CD8-positive, alpha-beta memory T cell (primary cell): ENCODE data around the gene TMEM8B. TPM values are rescaled to one million over a fixed set of nuclear protein-coding genes. Genes with fewer than 3 reads are reported as not detected.

ENCODE experiments used
- CTCF ChIA-PET: fragments of 350-600 bp; sonication (Branson Sonifier 250); formaldehyde crosslinking; loops from one replicate; lab custom pipeline; 2021; ENCODE audit warnings: antibody characterized with exemption; lab: Charles Lee
- POLR2A ChIA-PET: fragments of 350-600 bp; sonication (Branson Sonifier 250); formaldehyde crosslinking; loops from one replicate; lab custom pipeline; 2021; ENCODE audit warnings: antibody characterized with exemption; lab: Charles Lee
- DNase-seq, 5 donors: peaks; one replicate each; pipeline versions ENCODE4 v3.0.0 to v3.0.0-alpha.2; 2020 to 2022; ENCODE audit warnings: mixed read lengths in 1 of 5
- H3K27ac ChIP-seq: one replicate; pipeline ENCODE4 v1.7.0; 2013; ENCODE audit warnings: low read depth, mild to moderate bottlenecking, low read length, moderate library complexity
- H3K27me3 ChIP-seq: 2 replicates; pipeline ENCODE4 v1.7.0; 2013; ENCODE audit warnings: low read length, mild to moderate bottlenecking; ENCODE audit not compliant: insufficient read depth, poor library complexity, severe bottlenecking
- H3K36me3 ChIP-seq: 2 replicates; pipeline ENCODE4 v1.7.0; 2013; ENCODE audit warnings: mild to moderate bottlenecking, low read length, moderate library complexity; ENCODE audit not compliant: insufficient read depth
- H3K4me1 ChIP-seq: 2 replicates; pipeline ENCODE4 v1.7.0; 2013; ENCODE audit warnings: mild to moderate bottlenecking, low read length, moderate library complexity; ENCODE audit not compliant: insufficient read depth
- H3K4me3 ChIP-seq: 2 replicates; pipeline ENCODE4 v1.7.0; 2013; ENCODE audit warnings: mild to moderate bottlenecking, low read length
- H3K9me3 ChIP-seq: 2 replicates; pipeline ENCODE4 v1.7.0; 2013; ENCODE audit warnings: mild to moderate bottlenecking, low read length
- H3K27ac Mint-ChIP-seq, 8 donors: one replicate each; pipeline ENCODE4 v1.8.0; 2020 to 2021; ENCODE audit warnings: mixed read lengths in 8 of 8, mild to moderate bottlenecking in 6 of 8, inconsistent platforms in 3 of 8, moderate library complexity in 3 of 8
- H3K27me3 Mint-ChIP-seq, 2 donors: one replicate each; pipeline ENCODE4 v1.8.0; 2020 to 2021; ENCODE audit warnings: mixed read lengths in 2 of 2, mild to moderate bottlenecking in 1 of 2, moderate library complexity in 1 of 2
- H3K36me3 Mint-ChIP-seq, 3 donors: one replicate each; pipeline ENCODE4 v1.8.0; 2020 to 2021; ENCODE audit warnings: mixed read lengths in 3 of 3, inconsistent platforms in 1 of 3, mild to moderate bottlenecking in 1 of 3
- H3K4me1 Mint-ChIP-seq, 3 donors: one replicate each; pipeline ENCODE4 v1.8.0; 2020 to 2021; ENCODE audit warnings: mixed read lengths in 3 of 3, inconsistent platforms in 1 of 3, mild to moderate bottlenecking in 1 of 3
- H3K4me3 Mint-ChIP-seq, 7 donors: one replicate each; pipeline ENCODE4 v1.8.0; 2020 to 2021; ENCODE audit warnings: mixed read lengths in 7 of 7, mild to moderate bottlenecking in 6 of 7, moderate library complexity in 4 of 7, inconsistent platforms in 2 of 7
- H3K9me3 Mint-ChIP-seq, 5 donors: one replicate each; pipeline ENCODE4 v1.8.0; 2020 to 2022; ENCODE audit warnings: mixed read lengths in 5 of 5, mild to moderate bottlenecking in 3 of 5, moderate library complexity in 2 of 5, inconsistent platforms in 1 of 5
- polyA plus RNA-seq: library from polyadenylated mRNA; unstranded; fragments of 300-500 nt; fragmentation: Illumina TruSeq; gene quantifications from one replicate; pipeline ENCODE4 v1.2.3, GENCODE V29; 2021
- total RNA-seq, 2 experiments: library from RNA; stranded (reverse); gene quantifications; one replicate each; pipeline ENCODE4 v1.2.3, GENCODE V29; 2021

TMEM8B gene
- total and polyA plus RNA-seq, 3 experiments from 2014 or later: 2.1 to 3.0 (median 3.0) TPM

GRCh38 chr9:35791297-35791921 is 37.6 kb upstream of the TMEM8B start, which contains the start of gene NPR2:
NPR2 (plus strand) TSS chr9:35791591; CDS start chr9:35792409, 818 bp downstream.
- Histone ChIP-seq H3K27me3 (no peaks in the 10 kb centered on the region), H3K27ac (no peak within 1 kb of the TSS), H3K4me1 (no peaks in the 10 kb centered on the region), H3K36me3 (peaks cover 8% of the 10 kb centered on the region), H3K9me3 (no peaks in the 10 kb centered on the region), H3K4me3 (no peak within 1 kb of the TSS)
- Mint-ChIP-seq H3K9me3 (no peaks in the 10 kb centered on the region), H3K4me3 (no peak within 1 kb of the TSS), H3K36me3 (peaks cover 0 to 32% (median 6%) of the 10 kb centered on the region in 3 donors), H3K27ac (peak within 1 kb of the TSS in 3 of 8 donors; percentile 29 to 63 (median 46)), H3K27me3 (no peaks in the 10 kb centered on the region), H3K4me1 (peaks cover 7 to 9% (median 8%) of the 10 kb centered on the region in 3 donors)
- CTCF ChIA-PET: interaction anchor here (1.2 to 2.4 kb wide), 3 partner anchors 35 to 112 kb away, joined by 3 to 15 read pairs (median 3); no protein-coding TSS in a partner anchor
- POLR2A ChIA-PET: no interaction called here
- no peak for DNase-seq

GRCh38 chr9:35792024-35792813 is 36.8 kb upstream of the TMEM8B start:
- Mint-ChIP-seq H3K4me1 (peaks cover 7 to 9% (median 8%) of the 10 kb centered on the region in 3 donors), H3K4me3 (no peak overlapping the region), H3K27me3 (no peaks in the 10 kb centered on the region), H3K9me3 (no peaks in the 10 kb centered on the region), H3K36me3 (peaks cover 0 to 29% (median 8%) of the 10 kb centered on the region in 3 donors), H3K27ac (no peak overlapping the region)
- H3K36me3 ChIP-seq: peaks cover 6% of the 10 kb centered on the region
- no peak overlapping the region for H3K27ac ChIP-seq
- H3K4me1 ChIP-seq: no peaks in the 10 kb centered on the region
- DNase-seq: no peak
- ChIA-PET CTCF (interaction anchor here (0.7 to 2.4 kb wide), 5 partner anchors 34 to 111 kb away, joined by 3 to 15 read pairs (median 3); no protein-coding TSS in a partner anchor), POLR2A (no interaction called here)
- no peak overlapping the region for H3K4me3 ChIP-seq
- no peaks in the 10 kb centered on the region for H3K9me3 ChIP-seq
- no peaks in the 10 kb centered on the region for H3K27me3 ChIP-seq

GRCh38 chr9:35792826-35793225 is 36.2 kb upstream of the TMEM8B start:
- Mint-ChIP-seq H3K27ac (peak overlapping the region in 2 of 8 donors; percentile 49 to 63), H3K4me3 (no peak overlapping the region), H3K9me3 (no peaks in the 10 kb centered on the region), H3K4me1 (peaks cover 7 to 8% (median 8%) of the 10 kb centered on the region in 3 donors), H3K27me3 (no peaks in the 10 kb centered on the region), H3K36me3 (peaks cover 0 to 23% (median 6%) of the 10 kb centered on the region in 3 donors)
- H3K4me1 ChIP-seq: no peaks in the 10 kb centered on the region
- H3K36me3 ChIP-seq: peaks cover 6% of the 10 kb centered on the region
- ChIA-PET POLR2A (no interaction called here), CTCF (interaction anchor here (0.7 to 2.4 kb wide), 5 partner anchors 34 to 110 kb away, joined by 3 to 15 read pairs (median 4); no protein-coding TSS in a partner anchor)
- H3K4me3 ChIP-seq: no peak overlapping the region
- no peak for DNase-seq
- H3K27ac ChIP-seq: no peak overlapping the region
- no peaks in the 10 kb centered on the region for H3K27me3 ChIP-seq
- no peaks in the 10 kb centered on the region for H3K9me3 ChIP-seq

- Mint-ChIP-seq H3K36me3 (peaks cover 0 to 21% (median 6%) of the 10 kb centered on the region in 3 donors), H3K9me3 (no peaks in the 10 kb centered on the region), H3K4me3 (no peak overlapping the region), H3K27me3 (no peaks in the 10 kb centered on the region), H3K27ac (peak overlapping the region in 3 of 8 donors; percentile 2 to 91 (median 63)), H3K4me1 (peaks cover 7 to 8% (median 8%) of the 10 kb centered on the region in 3 donors)
- DNase-seq: no peak
- Histone ChIP-seq H3K27me3 (no peaks in the 10 kb centered on the region), H3K4me1 (no peaks in the 10 kb centered on the region), H3K36me3 (peaks cover 6% of the 10 kb centered on the region), H3K9me3 (no peaks in the 10 kb centered on the region), H3K27ac (no peak overlapping the region), H3K4me3 (no peak overlapping the region)
- ChIA-PET CTCF (interaction anchor here (1.1 to 2.4 kb wide), 3 partner anchors 33 to 89 kb away, joined by 4 to 15 read pairs (median 6); no protein-coding TSS in a partner anchor), POLR2A (no interaction called here)
Observed at GRCh38 chr9:35793461-35793860, 35.6 kb upstream of the TMEM8B start.

- H3K27ac Mint-ChIP-seq: peak overlapping the region in 3 of 8 donors; percentile 9 to 56 (median 20)
- CTCF ChIA-PET: interaction anchor here (1.4 kb wide), 2 partner anchors 39 to 86 kb away, joined by 4 read pairs; no protein-coding TSS in a partner anchor
- Histone ChIP-seq H3K27ac (no peak overlapping the region), H3K36me3 (peaks cover 3% of the 10 kb centered on the region), H3K4me3 (no peak overlapping the region), H3K27me3 (no peaks in the 10 kb centered on the region), H3K9me3 (no peaks in the 10 kb centered on the region), H3K4me1 (no peaks in the 10 kb centered on the region)
- no peaks in the 10 kb centered on the region for H3K27me3 Mint-ChIP-seq
- no peaks in the 10 kb centered on the region for H3K9me3 Mint-ChIP-seq
- POLR2A ChIA-PET: no interaction called here
- no peak overlapping the region for H3K4me3 Mint-ChIP-seq
- no peak for DNase-seq
- peaks cover 4 to 6% (median 4%) of the 10 kb centered on the region in 3 donors for H3K4me1 Mint-ChIP-seq
- peaks cover 0 to 26% (median 6%) of the 10 kb centered on the region in 3 donors for H3K36me3 Mint-ChIP-seq
Observed at GRCh38 chr9:35795695-35796094, 33.3 kb upstream of the TMEM8B start.

- Mint-ChIP-seq H3K36me3 (peaks cover 5 to 42% (median 14%) of the 10 kb centered on the region in 3 donors), H3K4me1 (peaks cover 4 to 6% (median 4%) of the 10 kb centered on the region in 3 donors), H3K4me3 (no peak overlapping the region), H3K9me3 (no peaks in the 10 kb centered on the region), H3K27me3 (peaks cover 0 to 1% of the 10 kb centered on the region in 2 donors), H3K27ac (peak overlapping the region in 3 of 8 donors; percentile 7 to 61 (median 38))
- no peaks in the 10 kb centered on the region for H3K4me1 ChIP-seq
- no peak for DNase-seq
- no peaks in the 10 kb centered on the region for H3K9me3 ChIP-seq
- no peak overlapping the region for H3K27ac ChIP-seq
- no peaks in the 10 kb centered on the region for H3K27me3 ChIP-seq
- no peaks in the 10 kb centered on the region for H3K36me3 ChIP-seq
- no peak overlapping the region for H3K4me3 ChIP-seq
- POLR2A ChIA-PET: no interaction called here
- CTCF ChIA-PET: interaction anchor here (1.6 kb wide), 1 partner anchor 7 kb away, joined by 6 read pairs; no protein-coding TSS in a partner anchor
Observed at GRCh38 chr9:35797311-35798109, 31.5 kb upstream of the TMEM8B start.

GRCh38 chr9:35798658-35799374 is 30.2 kb upstream of the TMEM8B start:
- no peak overlapping the region for H3K4me3 Mint-ChIP-seq

More at GRCh38 chr9:35798658-35799374, 30.2 kb upstream of the TMEM8B start:
- H3K27me3 ChIP-seq: no peaks in the 10 kb centered on the region
- Mint-ChIP-seq H3K36me3 (peaks cover 5 to 45% (median 15%) of the 10 kb centered on the region in 3 donors), H3K4me1 (peaks cover 4 to 6% (median 4%) of the 10 kb centered on the region in 3 donors), H3K27ac (peak overlapping the region in 2 of 8 donors; percentile 24 to 87), H3K27me3 (peaks cover 0 to 1% of the 10 kb centered on the region in 2 donors), H3K9me3 (no peaks in the 10 kb centered on the region)
- CTCF ChIA-PET: interaction anchor here (0.8 to 2.3 kb wide), 4 partner anchors 8 to 140 kb away, joined by 3 to 6 read pairs (median 4); partner anchors contain the start of gene CCDC107
- POLR2A ChIA-PET: no interaction called here
- no peaks in the 10 kb centered on the region for H3K36me3 ChIP-seq
- no peaks in the 10 kb centered on the region for H3K9me3 ChIP-seq
- no peak overlapping the region for H3K4me3 ChIP-seq
- no peaks in the 10 kb centered on the region for H3K4me1 ChIP-seq
- H3K27ac ChIP-seq: no peak overlapping the region
- DNase-seq: no peak
